ENCODE results near the gene JARID2. TPM values are rescaled to one million over a fixed set of nuclear protein-coding genes. Genes with fewer than 3 reads are reported as not detected.
A peak's percentile ranks its signal among the peaks of the same experiment; 100 is the strongest.

JARID2 gene
- total and polyA plus RNA-seq, 9 of the 15 experiments (the other 6 are each of a cell fraction or from before 2014, with no cell fraction given): 5.0 to 29.0 (median 15.6) TPM

GRCh38 chr6:15340775-15341174 is 94.9 kb downstream of the JARID2 start:
- H3K4me1 ChIP-seq (replicated peaks in 1 of 2; ENCODE audit: control insufficient read depth in 2 of 2, insufficient read depth in 2 of 2, low read length in 2 of 2): peaks cover 27 to 64% of the 10 kb centered on the region in 2 experiments
- POLR2A ChIA-PET: interaction anchor here (0.6 to 1.7 kb wide), 7 partner anchors 9 to 22 kb away, joined by 3 to 4 read pairs (median 3); no protein-coding TSS in a partner anchor
- no peak overlapping the region for H2AFZ ChIP-seq (ENCODE audit: low read depth, low read length)
- H3K36me3 ChIP-seq (ENCODE audit: control insufficient read depth, insufficient read depth, low read length): no peaks in the 10 kb centered on the region; the same call in 2 of the 3 replicates
- no peak for DNase-seq (ENCODE audit: extremely low read depth in 1 of 4, low spot score in 3 of 4)
- no peaks in the 10 kb centered on the region for H3K27me3 ChIP-seq (ENCODE audit: control insufficient read depth in 2 of 2, insufficient read depth in 2 of 2, low read length in 2 of 2)
- H3K4me3 ChIP-seq: no peak overlapping the region
- ATAC-seq: 0 out of 3 replicates have a peak, but pooled peaks have one; percentile 7
- no TSS peak for BruUV-seq (replicated peaks)
- CTCF ChIA-PET (ENCODE audit: low intra/inter-chr PET ratio): no interaction called here
- in situ Hi-C loops (cut with MboI) (no loop called here), intact Hi-C loops (cut with micrococcal nuclease) (loop anchor here (5.0 kb wide), 1 partner anchor 37 kb away; no protein-coding TSS in a partner anchor)
- H3K9me1 ChIP-seq (ENCODE audit: control insufficient read depth, insufficient read depth, low read length): peaks cover 12% of the 10 kb centered on the region
- peaks cover 39% of the 10 kb centered on the region for H4K20me1 ChIP-seq (replicated peaks; ENCODE audit: control insufficient read depth, insufficient read depth, low read length)
- FAIRE-seq: no peak
- WGBS (ENCODE audit: insufficient coverage, low coverage, missing lambda C conversion rate): 20% methylated on average over 4 of the region's 4 CpGs
- peak overlapping the region; percentile 30 for H3K4me2 ChIP-seq (ENCODE audit: insufficient read depth, low read length)
- TF ChIP-seq TEAD4 (IDR thresholded peaks at IDR 0.05; ENCODE audit: low read length): no peak
- TF ChIP-seq TEAD4 (CRISPR knock-in tag; IDR thresholded peaks at IDR 0.05; ENCODE audit: borderline replicate concordance): no peak
- no peak for TF ChIP-seq STAT5A (IDR thresholded peaks at IDR 0.05; ENCODE audit: borderline replicate concordance, low read length)
- TF ChIP-seq ATF2 (CRISPR knock-in tag; IDR thresholded peaks at IDR 0.05): no peak
- TF ChIP-seq CBFA2T3 (IDR thresholded peaks at IDR 0.05): 0 out of 2 replicates have a peak, but pooled peaks have one; percentile 26
- no peak for TF ChIP-seq HDGF (IDR thresholded peaks at IDR 0.05)
- no peak for TF ChIP-seq ZNF785 (CRISPR knock-in tag; IDR thresholded peaks at IDR 0.05)
- 0 out of 2 replicates have a peak, but pooled peaks have one; percentile 19 for TF ChIP-seq MYC (IDR thresholded peaks at IDR 0.05; ENCODE audit: low read depth, low read length)
- no peak for TF ChIP-seq MYC (CRISPR knock-in tag; IDR thresholded peaks at IDR 0.05; ENCODE audit: borderline replicate concordance, low read depth)
- peak; percentile 66; the same call in 1 of the 2 replicates for TF ChIP-seq HMBOX1 (IDR thresholded peaks at IDR 0.05)
- TF ChIP-seq ZNF224 (CRISPR knock-in tag; IDR thresholded peaks at IDR 0.05): no peak
- TF ChIP-seq LEF1 (IDR thresholded peaks at IDR 0.05): 0 out of 2 replicates have a peak, but pooled peaks have one; percentile 13
- H3K9ac ChIP-seq (ENCODE audit: insufficient read depth in 1 of 2, low read depth in 2 of 2, low read length in 2 of 2): no peak overlapping the region
- peaks cover 95% of the 10 kb centered on the region for H3K79me2 ChIP-seq (ENCODE audit: control insufficient read depth, insufficient read depth, low read length)
- H3K27ac ChIP-seq (ENCODE audit: extremely low read depth, low read depth, low read length): peak overlapping the region; percentile 10; the same call in 2 of the 3 replicates
- H3K9me3 ChIP-seq (replicated peaks; ENCODE audit: control insufficient read depth, insufficient read depth, low read depth, low read length): no peaks in the 10 kb centered on the region

Measured in K562 (cell line).